Head of caudate nucleus (tissue), 42 donors: ENCODE measurements around the gene DLEC1.
A peak's percentile ranks its signal among the peaks of the same experiment; 100 is the strongest.

Experiments
- DNase-seq, 42 donors: peaks; one replicate each; pipeline versions ENCODE4 v3.0.0 to v3.0.0-alpha.2; 2020 to 2021; ENCODE audit warnings: mixed read lengths in 7 of 42
- intact Hi-C: fragments of 100-400 bp; cut with DNase I; formaldehyde crosslinking; loops from one replicate; pipeline ENCODE4 v1.15.0; 2022

DLEC1 gene

DNA sequence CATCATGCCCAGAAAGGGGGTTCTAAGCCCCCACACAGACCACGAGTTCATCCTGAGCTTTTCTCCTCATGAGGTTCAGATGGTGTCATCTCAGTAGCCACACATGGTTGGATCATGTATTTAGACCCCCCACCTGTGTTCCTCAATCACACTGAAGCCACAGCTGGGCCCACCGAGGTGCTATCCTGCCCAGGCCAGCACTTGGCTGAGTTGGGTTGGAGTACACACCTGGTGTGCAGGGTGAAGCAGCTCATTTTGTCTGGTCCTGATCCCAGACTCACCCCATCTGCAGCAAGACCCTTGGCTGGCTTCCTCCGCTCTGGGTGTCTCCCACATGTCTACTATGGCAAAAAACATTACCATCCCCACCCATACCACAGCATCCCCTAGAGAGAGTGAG is 56.0 kb downstream of the DLEC1 start:
- intact Hi-C loops: no loop called here
- no peak for DNase-seq

DNA sequence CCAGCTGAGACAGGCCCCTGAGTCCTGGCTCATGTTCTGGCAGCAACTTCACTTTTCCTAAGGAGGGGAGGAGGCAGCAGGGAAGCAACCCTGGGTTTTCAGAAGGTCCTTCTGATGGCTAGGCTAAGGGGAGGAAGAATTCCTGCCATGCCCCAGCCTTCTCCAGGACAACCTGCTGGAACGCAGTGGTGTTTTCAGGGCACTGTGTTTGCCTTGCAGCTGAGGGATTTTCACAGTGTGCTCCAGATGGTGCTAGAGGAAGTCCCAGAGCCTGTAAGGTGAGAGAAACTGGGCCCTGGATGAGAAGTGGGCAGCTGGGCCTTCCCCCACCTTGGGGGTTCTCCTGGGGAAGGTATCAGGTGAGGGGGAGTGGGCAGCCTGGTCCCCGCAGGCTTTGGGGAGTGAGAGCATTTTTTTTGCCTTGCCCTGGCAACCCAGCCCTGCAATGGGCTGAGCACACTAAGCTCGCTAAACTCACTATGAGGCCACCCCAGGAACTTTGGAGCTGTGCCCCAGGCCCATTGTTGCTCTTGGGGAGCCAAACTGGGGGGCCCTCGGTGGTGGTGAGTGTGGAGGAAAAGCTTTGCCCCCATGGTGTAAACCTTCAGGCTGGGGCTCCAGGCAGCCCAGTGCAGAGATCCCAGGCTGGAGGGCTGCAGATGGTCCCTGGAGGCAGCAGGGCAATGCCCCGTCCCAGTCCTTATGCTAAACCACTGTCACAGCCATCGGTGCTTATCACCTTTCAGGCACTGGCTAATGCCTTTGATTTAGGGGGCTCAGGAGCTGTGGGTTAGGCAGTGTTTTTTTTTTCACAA is 56.9 kb downstream of the DLEC1 start:
- intact Hi-C loops: no loop called here
- peak in 4 of 42 donors; percentile 21 to 38 (median 34) for DNase-seq

DNA sequence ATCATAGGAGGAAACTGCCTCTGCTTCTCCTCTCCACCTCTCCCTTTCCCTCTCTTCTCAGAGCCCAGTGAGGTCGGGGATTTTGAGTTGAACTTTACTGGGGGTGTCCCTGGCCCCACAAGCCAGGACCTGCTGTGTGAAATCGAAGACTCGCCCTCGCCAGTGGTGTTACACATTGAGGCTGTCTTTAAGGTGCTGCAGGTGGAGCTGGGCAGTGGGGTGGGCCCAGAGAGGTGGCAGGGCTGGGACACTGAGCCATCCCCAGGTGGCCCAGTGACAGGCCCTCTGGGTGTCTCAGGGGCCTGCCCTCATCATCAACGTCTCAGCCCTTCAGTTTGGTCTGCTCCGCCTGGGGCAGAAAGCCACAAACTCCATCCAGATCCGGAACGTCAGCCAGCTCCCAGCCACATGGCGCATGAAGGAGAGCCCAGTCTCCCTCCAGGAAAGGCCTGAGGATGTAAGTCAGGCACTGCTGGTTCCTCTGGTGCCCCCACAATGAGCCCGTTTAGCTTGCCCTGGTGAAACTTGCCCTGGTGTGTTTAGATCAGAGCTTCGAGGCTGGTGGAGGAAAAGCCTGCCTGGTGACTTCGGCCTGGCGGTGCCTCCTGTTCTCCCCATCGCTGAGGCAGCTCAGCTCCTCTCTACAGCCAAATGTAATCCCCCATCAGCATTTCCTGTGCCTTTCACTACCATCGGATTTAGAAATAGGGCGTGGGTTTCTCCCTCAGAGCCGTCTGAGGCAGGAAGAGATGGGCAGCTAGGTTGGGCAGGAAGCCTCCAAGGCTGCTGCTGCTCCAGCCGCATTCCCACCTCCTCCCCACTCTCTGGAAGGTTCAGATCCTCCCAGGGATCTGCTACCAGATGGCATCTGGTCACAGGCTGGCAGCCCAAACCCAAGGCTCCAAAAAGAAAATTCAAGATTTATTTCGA is 58.7 kb downstream of the DLEC1 start:
- intact Hi-C loops: loop anchor here (1.0 kb wide), 1 partner anchor 39 kb away; no protein-coding TSS in a partner anchor
- no peak for DNase-seq

DNA sequence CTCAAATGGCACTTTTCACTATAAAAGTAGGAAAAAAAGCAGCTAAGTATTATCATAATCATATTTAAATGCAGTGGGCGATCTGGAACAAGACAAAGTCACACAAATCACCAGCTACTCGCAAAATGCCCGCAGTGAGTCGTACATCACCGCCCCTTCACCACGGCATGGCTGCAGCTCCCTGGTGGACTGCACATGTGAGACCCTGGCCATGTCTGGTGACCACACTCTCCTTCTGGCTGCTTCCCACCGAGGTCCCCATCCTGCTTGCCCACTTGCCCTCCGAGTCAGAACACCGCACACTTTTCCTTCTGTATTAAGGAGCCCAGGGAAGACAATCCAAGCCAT is 59.3 kb downstream of the DLEC1 start:
- no peak for DNase-seq
- intact Hi-C loops: no loop called here

DNA sequence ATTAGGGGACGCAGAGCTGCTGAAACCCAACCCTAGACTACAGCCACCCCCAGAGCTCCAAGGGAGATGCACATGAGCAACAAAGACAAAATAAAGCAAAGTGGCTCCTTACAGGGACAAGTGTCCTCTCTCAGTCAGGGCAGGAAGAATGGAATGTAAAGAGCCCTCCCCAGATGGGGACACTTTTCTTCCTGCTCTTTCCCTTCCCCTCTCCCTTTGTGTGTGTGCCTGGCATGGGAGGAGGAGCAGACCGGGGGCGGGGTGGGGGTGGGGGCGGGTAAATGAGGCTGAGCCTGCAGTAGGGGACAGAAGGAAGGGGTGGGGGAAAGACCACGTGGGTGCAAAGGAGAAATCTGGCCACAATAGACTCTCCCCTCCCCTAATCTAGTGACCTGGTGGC is 60.5 kb downstream of the DLEC1 start:
- intact Hi-C loops: no loop called here
- DNase-seq: no peak

DNA sequence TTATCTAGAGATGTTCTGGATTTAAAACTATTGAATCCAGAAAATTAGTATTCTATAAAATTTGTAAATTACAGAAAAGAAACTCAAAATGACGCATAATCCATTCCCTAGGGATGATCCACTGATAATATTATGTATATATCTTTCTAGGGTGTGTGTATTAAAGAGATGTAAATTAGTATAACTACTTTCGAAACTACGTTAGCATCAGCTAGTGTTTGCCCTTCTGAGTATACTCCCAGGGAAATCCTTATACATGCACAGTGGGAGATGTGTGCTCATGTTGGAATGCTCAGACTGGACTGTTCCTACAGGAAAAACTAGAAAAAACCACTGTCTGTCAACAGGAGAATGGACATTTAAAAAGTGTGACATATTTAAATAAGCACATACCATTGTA is 61.5 kb downstream of the DLEC1 start:
- intact Hi-C loops: no loop called here

GRCh38 chr3:38101811-38102443 is 62.9 kb downstream of the DLEC1 start:
- intact Hi-C loops: no loop called here
- no peak for DNase-seq

More for the DNA sequence above, 61.5 kb downstream of the DLEC1 start:
- no peak for DNase-seq

- intact Hi-C loops: no loop called here
- DNase-seq: no peak
These were observed 63.4 kb downstream of the DLEC1 start for GRCh38 chr3:38102444-38102814.

DNA sequence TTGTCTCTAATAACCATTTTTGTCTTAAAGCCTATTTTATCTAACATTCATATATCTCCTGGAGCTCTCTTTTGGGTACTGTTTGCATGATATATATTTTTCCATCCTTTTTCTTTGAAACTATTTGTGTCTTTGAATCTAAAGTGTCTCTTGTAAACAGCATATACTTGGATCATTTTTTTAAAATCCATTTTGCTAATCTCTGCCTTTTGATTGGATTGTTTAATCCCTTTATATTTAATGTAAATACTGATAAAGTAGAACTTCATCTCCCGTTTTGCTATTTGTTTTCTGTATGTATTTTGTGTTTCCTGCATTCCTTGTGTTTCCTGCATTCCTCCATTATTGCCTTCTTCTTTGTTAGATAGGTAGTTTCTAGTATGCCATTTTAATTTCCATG is 66.5 kb downstream of the DLEC1 start:
- DNase-seq: no peak
- intact Hi-C loops: no loop called here

- intact Hi-C loops: no loop called here
These were observed 69.1 kb downstream of the DLEC1 start for GRCh38 chr3:38107911-38108648.

GRCh38 chr3:38108649-38109579 is 69.9 kb downstream of the DLEC1 start:
- intact Hi-C loops: no loop called here
- DNase-seq: peak in 2 of 42 donors; percentile 14 to 33

More at GRCh38 chr3:38107911-38108648, 69.1 kb downstream of the DLEC1 start:
- peak in 2 of 42 donors; percentile 2 to 27 for DNase-seq

- DNase-seq: peak in 3 of 42 donors; percentile 18 to 29 (median 21)
- intact Hi-C loops: no loop called here
These were observed 70.7 kb downstream of the DLEC1 start for GRCh38 chr3:38109580-38110313.

- peak in 3 of 42 donors; percentile 9 to 18 (median 17) for DNase-seq
- intact Hi-C loops: no loop called here
These were observed 71.5 kb downstream of the DLEC1 start for GRCh38 chr3:38110314-38111050.

DNA sequence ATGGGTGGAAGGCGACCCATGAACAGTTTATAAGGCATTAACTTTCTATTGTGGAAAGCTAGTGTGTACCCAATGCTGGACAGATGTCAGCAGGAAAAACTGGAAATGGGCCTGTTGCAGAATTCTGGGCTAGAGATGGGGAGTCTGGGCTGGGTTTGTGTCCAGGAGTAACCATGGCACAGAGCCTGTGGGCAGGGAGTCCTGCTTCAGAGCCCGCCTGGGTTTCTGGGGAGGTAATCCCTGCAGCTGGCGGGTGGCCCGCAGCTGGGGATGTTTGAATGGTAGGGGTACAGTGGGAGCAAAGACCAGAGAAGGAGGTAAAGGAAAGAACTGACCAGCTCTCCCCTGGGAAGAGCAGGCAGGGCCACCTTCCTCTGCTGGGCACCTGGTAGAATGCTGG is 72.2 kb downstream of the DLEC1 start:
- DNase-seq: peak in 3 of 42 donors; percentile 25 to 31 (median 29)

GRCh38 chr3:38111696-38112377 is 72.8 kb downstream of the DLEC1 start:
- peak in 4 of 42 donors; percentile 16 to 29 (median 18) for DNase-seq
- intact Hi-C loops: no loop called here

More for the DNA sequence above, 72.2 kb downstream of the DLEC1 start:
- intact Hi-C loops: no loop called here

DNA sequence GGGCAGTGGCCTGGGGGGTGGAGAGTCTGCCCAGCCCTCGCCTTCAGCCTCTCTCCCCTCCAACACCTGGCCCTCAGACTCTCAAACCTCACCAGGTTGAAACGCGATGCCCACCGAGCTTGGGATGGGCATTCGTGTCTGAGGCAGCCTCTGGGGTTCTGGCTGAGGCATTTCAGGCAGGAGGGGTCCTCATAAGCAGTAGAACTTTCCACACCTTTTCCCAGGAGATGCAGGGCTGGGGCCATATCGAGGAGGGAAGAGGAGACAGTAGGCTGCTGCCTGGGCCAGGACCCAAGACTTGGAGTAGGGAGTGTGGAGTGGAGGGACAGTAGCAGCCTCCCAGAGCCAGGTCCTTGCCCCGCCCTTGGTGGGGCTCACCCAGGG is 73.4 kb downstream of the DLEC1 start:
- intact Hi-C loops: no loop called here

More for the DNA sequence above, 73.4 kb downstream of the DLEC1 start:
- DNase-seq: peak in 3 of 42 donors; percentile 9 to 29 (median 15)
